H9 (cell line): Measurements from ENCODE around the gene OR10G2. TPM values are rescaled to one million over a fixed set of nuclear protein-coding genes. Genes with fewer than 3 reads are reported as not detected.

Source experiments
- DNase-seq: peaks from one replicate; pipeline ENCODE4 v3.0.0-alpha.2; 2017
- H2AFZ ChIP-seq: one replicate; pipeline ENCODE4 v1.6.1; 2013; ENCODE audit warnings: mild to moderate bottlenecking, low read length, control low read depth, moderate library complexity
- H2AK5ac ChIP-seq: 2 replicates; pipeline ENCODE4 v1.6.1; 2013; ENCODE audit warnings: low read length, control low read depth, mixed read lengths; ENCODE audit not compliant: insufficient read length
- H2BK120ac ChIP-seq: one replicate; pipeline ENCODE4 v1.6.1; 2013; ENCODE audit warnings: low read depth, mild to moderate bottlenecking, low read length, control low read depth, inconsistent platforms; ENCODE audit not compliant: poor library complexity, severe bottlenecking
- H2BK12ac ChIP-seq: 2 replicates; pipeline ENCODE4 v1.6.1; 2013; ENCODE audit warnings: low read length, control low read depth, mixed read lengths, low read depth; ENCODE audit not compliant: insufficient read length
- H2BK15ac ChIP-seq: 2 replicates; pipeline ENCODE4 v1.6.1; 2013; ENCODE audit warnings: low read depth, low read length, control low read depth
- H2BK20ac ChIP-seq: one replicate; pipeline ENCODE4 v1.6.1; 2013; ENCODE audit warnings: low read depth, mild to moderate bottlenecking, low read length, control low read depth, inconsistent platforms; ENCODE audit not compliant: poor library complexity, severe bottlenecking
- H2BK5ac ChIP-seq: 2 replicates; pipeline ENCODE4 v1.6.1; 2013; ENCODE audit warnings: low read length, control low read depth, mixed read lengths; ENCODE audit not compliant: insufficient read length
- H3K14ac ChIP-seq: 2 replicates; pipeline ENCODE4 v1.6.1; 2013; ENCODE audit warnings: low read length, control low read depth; ENCODE audit not compliant: insufficient read depth
- H3K18ac ChIP-seq: 2 replicates; pipeline ENCODE4 v1.6.1; 2013; ENCODE audit warnings: low read depth, mild to moderate bottlenecking, mixed read lengths, low read length, control low read depth; ENCODE audit not compliant: insufficient read length
- H3K23ac ChIP-seq: 2 replicates; pipeline ENCODE4 v1.6.1; 2013; ENCODE audit warnings: low read length, control low read depth, mixed read lengths, low read depth; ENCODE audit not compliant: insufficient read length
- H3K23me2 ChIP-seq: 2 replicates; pipeline ENCODE4 v1.6.1; 2013; ENCODE audit warnings: low read depth, mild to moderate bottlenecking, mixed read lengths, low read length, control low read depth; ENCODE audit not compliant: insufficient read length, poor library complexity, severe bottlenecking
- H3K27ac ChIP-seq: 2 replicates; pipeline ENCODE4 v1.5.1; 2013; ENCODE audit warnings: low read length, control low read depth, mixed read lengths, low read depth; ENCODE audit not compliant: insufficient read length
- H3K27me3 ChIP-seq: 2 replicates; pipeline ENCODE4 v1.6.1; 2013; ENCODE audit warnings: low read length, control low read depth, inconsistent platforms; ENCODE audit not compliant: insufficient read depth
- H3K4ac ChIP-seq: 2 replicates; pipeline ENCODE4 v1.6.1; 2013; ENCODE audit warnings: low read depth, mild to moderate bottlenecking, control low read depth, inconsistent platforms, low read length, moderate library complexity
- H3K4me1 ChIP-seq: 2 replicates; pipeline ENCODE4 v1.6.1; 2013; ENCODE audit warnings: low read length, control low read depth, inconsistent platforms; ENCODE audit not compliant: insufficient read depth
- H3K4me2 ChIP-seq: 2 replicates; pipeline ENCODE4 v1.6.1; 2013; ENCODE audit warnings: low read length, control low read depth, mixed read lengths; ENCODE audit not compliant: insufficient read length, insufficient read depth
- H3K56ac ChIP-seq: 2 replicates; pipeline ENCODE4 v1.6.1; 2013; ENCODE audit warnings: low read depth, mild to moderate bottlenecking, mixed read lengths, low read length, control low read depth; ENCODE audit not compliant: insufficient read length
- H3K79me1 ChIP-seq: 2 replicates; pipeline ENCODE4 v1.6.1; 2013; ENCODE audit warnings: low read depth, mild to moderate bottlenecking, moderate library complexity, low read length, control low read depth, inconsistent platforms; ENCODE audit not compliant: insufficient read depth, poor library complexity, severe bottlenecking
- H3K79me2 ChIP-seq: 2 replicates; pipeline ENCODE4 v1.6.1; 2013; ENCODE audit warnings: low read length, control low read depth, inconsistent platforms; ENCODE audit not compliant: insufficient read depth
- H3K9ac ChIP-seq: 2 replicates; pipeline ENCODE4 v1.6.1; 2013; ENCODE audit warnings: low read length, control low read depth, mixed read lengths; ENCODE audit not compliant: insufficient read length; ENCODE audit errors: extremely low read depth
- H3K9me3 ChIP-seq: one replicate; pipeline ENCODE4 v1.6.1; 2013; ENCODE audit warnings: low read depth, low read length, inconsistent platforms; ENCODE audit not compliant: control insufficient read depth
- H3T11ph ChIP-seq: one replicate; pipeline ENCODE4 v1.6.1; 2013; ENCODE audit warnings: mild to moderate bottlenecking, low read length, control low read depth, inconsistent platforms
- H4K20me1 ChIP-seq: one replicate; pipeline ENCODE4 v1.6.1; 2013; ENCODE audit not compliant: control insufficient read depth, insufficient read length, insufficient read depth
- H4K5ac ChIP-seq: 2 replicates; pipeline ENCODE4 v1.6.1; 2013; ENCODE audit warnings: low read depth, mild to moderate bottlenecking, mixed read lengths, low read length, control low read depth; ENCODE audit not compliant: insufficient read length
- H4K8ac ChIP-seq: replicated peaks from 2 replicates; pipeline ENCODE4 v1.6.1; 2013; ENCODE audit warnings: low read length, control low read depth, mixed read lengths, low read depth; ENCODE audit not compliant: insufficient read length
- H4K91ac ChIP-seq: 2 replicates; pipeline ENCODE4 v1.6.1; 2013; ENCODE audit warnings: low read depth, mild to moderate bottlenecking, moderate library complexity, mixed read lengths, low read length, control low read depth; ENCODE audit not compliant: insufficient read length
- H3K27ac Mint-ChIP-seq, 3 experiments: 2 replicates in 2 of 3; 3 replicates in 1 of 3; pipeline ENCODE4 v1.8.0; 2020 to 2021; ENCODE audit warnings: mixed read lengths in 3 of 3, mild to moderate bottlenecking in 1 of 3, moderate library complexity in 1 of 3
- H3K27me3 Mint-ChIP-seq: 2 replicates; pipeline ENCODE4 v1.8.0; 2021; ENCODE audit warnings: low read depth, mild to moderate bottlenecking, moderate library complexity, mixed read lengths
- H3K36me3 Mint-ChIP-seq, 3 experiments: 2 replicates in 2 of 3; 3 replicates in 1 of 3; pipeline ENCODE4 v1.8.0; 2020 to 2021; ENCODE audit warnings: low read depth in 3 of 3, mixed read lengths in 3 of 3; ENCODE audit not compliant: insufficient read depth in 1 of 3
- H3K4me1 Mint-ChIP-seq, 2 experiments: 2 replicates each; pipeline ENCODE4 v1.8.0; 2020; ENCODE audit warnings: mixed read lengths in 2 of 2
- H3K4me3 Mint-ChIP-seq, 2 experiments: 2 replicates in 1 of 2; 3 replicates in 1 of 2; pipeline ENCODE4 v1.8.0; 2020 to 2021; ENCODE audit warnings: mild to moderate bottlenecking in 2 of 2, mixed read lengths in 2 of 2, moderate library complexity in 1 of 2
- H3K9me3 Mint-ChIP-seq, 2 experiments: 2 replicates in 1 of 2; 3 replicates in 1 of 2; pipeline ENCODE4 v1.8.0; 2020; ENCODE audit warnings: mild to moderate bottlenecking in 2 of 2, mixed read lengths in 2 of 2, moderate library complexity in 1 of 2
- CTCF ChIP-seq: fragments of 200-600 bp; sonication (generic); conservative IDR thresholded peaks from 3 replicates; pipeline ENCODE4 v1.8.0; 2021; ENCODE audit warnings: antibody characterized with exemption, mild to moderate bottlenecking
- total RNA-seq: library from RNA; stranded (reverse); gene quantifications from 2 replicates; pipeline ENCODE4 v1.2.1, GENCODE V29; 2021

OR10G2 gene
- total RNA-seq, 1 experiment from 2014 or later = not detected

GRCh38 chr14:21669284-21669683, 34.5 kb upstream of the OR10G2 start:
- Histone ChIP-seq H2BK15ac (no peak overlapping the region), H3T11ph (no peak overlapping the region), H3K79me2 (no peaks in the 10 kb centered on the region), H3K9ac (no peak overlapping the region), H2BK20ac (no peak overlapping the region), H2BK120ac (no peak overlapping the region), H3K9me3 (no peaks in the 10 kb centered on the region), H3K23ac (no peak overlapping the region), H4K20me1 (no peaks in the 10 kb centered on the region), H2BK5ac (no peak overlapping the region), H3K23me2 (no peaks in the 10 kb centered on the region), H4K5ac (no peak overlapping the region), H3K4ac (no peak overlapping the region), H4K8ac (no peak overlapping the region), H3K79me1 (no peaks in the 10 kb centered on the region), H2BK12ac (no peak overlapping the region), H3K56ac (no peak overlapping the region), H4K91ac (no peak overlapping the region), H3K18ac (no peak overlapping the region), H2AK5ac (no peak overlapping the region), H3K27ac (no peak overlapping the region), H3K27me3 (no peaks in the 10 kb centered on the region), H3K4me1 (no peaks in the 10 kb centered on the region), H3K4me2 (no peak overlapping the region), H2AFZ (no peak overlapping the region), H3K14ac (no peak overlapping the region)
- DNase-seq = no peak
- Mint-ChIP-seq H3K4me3 (no peak overlapping the region), H3K4me1 (no peaks in the 10 kb centered on the region), H3K27me3 (peaks cover 6% of the 10 kb centered on the region), H3K27ac (no peak overlapping the region), H3K36me3 (no peaks in the 10 kb centered on the region), H3K9me3 (peaks cover 0 to 2% of the 10 kb centered on the region in 2 experiments; a peak in 2 of 5 replicates)
- TF ChIP-seq CTCF = no peak
